GM12874 (cell line): ENCODE measurements around the gene POLR1A.

Source experiments
- TF ChIP-seq, protein P1 (sequence below): IDR thresholded peaks from 2 replicates; pipeline ENCODE4 v1.5.1; 2011; ENCODE audit warnings: low read depth, mild to moderate bottlenecking, control low read depth, low read length, moderate library complexity; ENCODE audit not compliant: insufficient read depth

POLR1A gene

DNA sequence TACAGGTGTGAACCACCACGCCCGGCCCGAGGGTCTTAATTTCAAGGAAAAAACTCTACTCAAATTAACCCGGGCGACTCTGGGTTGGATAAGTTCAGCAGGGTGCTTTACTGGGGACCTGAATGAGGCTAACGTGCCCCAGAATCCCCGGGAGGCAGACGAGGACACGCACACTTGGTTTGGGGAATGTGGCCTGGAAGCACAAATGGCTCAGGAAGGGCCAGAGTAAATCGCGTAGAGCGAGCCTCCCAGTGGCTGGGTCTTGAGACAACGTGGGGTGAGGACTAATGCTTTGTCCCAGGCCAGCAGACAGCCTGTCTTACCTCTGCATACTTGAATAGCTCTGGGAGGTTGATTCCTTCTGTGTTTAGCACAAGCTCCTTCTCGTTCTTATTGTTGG, 75.8 kb downstream of the POLR1A start:
- TF ChIP-seq, protein P1, sequence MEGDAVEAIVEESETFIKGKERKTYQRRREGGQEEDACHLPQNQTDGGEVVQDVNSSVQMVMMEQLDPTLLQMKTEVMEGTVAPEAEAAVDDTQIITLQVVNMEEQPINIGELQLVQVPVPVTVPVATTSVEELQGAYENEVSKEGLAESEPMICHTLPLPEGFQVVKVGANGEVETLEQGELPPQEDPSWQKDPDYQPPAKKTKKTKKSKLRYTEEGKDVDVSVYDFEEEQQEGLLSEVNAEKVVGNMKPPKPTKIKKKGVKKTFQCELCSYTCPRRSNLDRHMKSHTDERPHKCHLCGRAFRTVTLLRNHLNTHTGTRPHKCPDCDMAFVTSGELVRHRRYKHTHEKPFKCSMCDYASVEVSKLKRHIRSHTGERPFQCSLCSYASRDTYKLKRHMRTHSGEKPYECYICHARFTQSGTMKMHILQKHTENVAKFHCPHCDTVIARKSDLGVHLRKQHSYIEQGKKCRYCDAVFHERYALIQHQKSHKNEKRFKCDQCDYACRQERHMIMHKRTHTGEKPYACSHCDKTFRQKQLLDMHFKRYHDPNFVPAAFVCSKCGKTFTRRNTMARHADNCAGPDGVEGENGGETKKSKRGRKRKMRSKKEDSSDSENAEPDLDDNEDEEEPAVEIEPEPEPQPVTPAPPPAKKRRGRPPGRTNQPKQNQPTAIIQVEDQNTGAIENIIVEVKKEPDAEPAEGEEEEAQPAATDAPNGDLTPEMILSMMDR, result no peak

DNA sequence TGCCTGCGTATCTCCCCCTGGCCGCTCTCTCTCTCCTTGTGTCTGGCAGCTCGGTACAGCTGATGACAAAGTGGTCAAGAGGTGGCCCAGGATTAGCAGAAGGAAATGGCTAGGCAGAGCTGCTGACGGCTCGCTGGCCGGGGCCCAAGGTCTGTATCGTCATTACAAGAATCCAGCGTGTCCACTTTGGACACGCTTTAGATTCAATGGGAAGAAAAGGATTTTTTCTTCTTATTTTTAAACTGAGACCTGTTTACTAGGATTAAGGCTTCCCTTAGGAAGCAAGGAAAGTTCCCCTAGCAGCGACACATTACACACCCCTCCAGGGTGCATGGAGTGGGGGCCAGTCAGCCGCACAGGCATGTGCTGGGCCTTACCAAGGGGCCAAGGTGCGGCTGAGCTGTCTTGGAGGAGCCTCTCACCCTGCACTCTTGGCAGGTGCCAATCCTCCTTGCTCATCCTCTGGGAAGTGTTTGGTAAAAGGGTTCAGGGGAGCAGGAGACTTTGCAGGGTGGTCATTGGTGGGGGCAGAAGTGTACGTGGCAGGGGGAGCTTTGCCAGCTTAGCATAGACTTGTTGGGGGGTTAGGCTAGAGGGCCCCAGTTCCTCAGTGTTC, 76.8 kb downstream of the POLR1A start:
- TF ChIP-seq, protein P1, result no peak

DNA sequence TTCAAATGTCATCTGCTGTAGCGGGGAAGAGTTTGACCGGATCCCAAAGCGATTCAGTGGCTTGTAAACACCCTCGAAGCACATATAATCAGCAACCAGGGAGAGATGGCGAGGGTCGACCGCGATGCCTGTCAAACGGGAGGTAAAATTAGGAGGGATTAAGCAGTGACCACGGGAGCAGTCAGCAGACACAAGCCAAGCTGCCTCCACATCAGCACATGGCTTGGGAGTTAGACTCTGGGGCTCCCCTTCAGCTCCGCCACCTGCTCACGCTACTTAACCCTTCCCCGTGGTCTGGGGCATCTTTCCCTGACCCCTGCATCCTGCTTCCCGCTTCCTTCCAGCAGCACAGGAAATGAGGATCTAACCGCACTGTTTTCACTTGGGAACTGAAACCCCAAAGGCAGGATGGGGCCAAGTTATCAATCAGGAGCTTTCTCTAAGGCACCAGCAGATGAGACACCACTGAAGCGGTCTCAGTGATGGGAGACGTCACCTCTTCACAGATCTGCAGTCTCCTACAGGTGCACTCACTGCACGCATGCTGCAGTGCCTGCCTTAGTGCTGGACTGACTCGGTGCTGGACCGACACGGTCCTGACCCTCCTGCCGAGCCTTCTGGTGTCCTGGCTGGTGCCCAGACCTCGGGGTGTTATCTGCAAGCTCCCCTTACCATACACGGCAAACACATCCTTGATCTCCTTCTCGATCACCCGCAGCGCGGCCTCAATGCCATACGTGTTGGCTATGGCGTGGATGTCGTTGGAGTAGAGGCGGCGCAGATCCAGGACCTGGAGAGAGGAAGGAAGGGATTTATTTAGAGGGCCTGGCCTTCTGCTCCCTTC, 77.5 kb downstream of the POLR1A start:
- TF ChIP-seq, protein P1, result no peak

DNA sequence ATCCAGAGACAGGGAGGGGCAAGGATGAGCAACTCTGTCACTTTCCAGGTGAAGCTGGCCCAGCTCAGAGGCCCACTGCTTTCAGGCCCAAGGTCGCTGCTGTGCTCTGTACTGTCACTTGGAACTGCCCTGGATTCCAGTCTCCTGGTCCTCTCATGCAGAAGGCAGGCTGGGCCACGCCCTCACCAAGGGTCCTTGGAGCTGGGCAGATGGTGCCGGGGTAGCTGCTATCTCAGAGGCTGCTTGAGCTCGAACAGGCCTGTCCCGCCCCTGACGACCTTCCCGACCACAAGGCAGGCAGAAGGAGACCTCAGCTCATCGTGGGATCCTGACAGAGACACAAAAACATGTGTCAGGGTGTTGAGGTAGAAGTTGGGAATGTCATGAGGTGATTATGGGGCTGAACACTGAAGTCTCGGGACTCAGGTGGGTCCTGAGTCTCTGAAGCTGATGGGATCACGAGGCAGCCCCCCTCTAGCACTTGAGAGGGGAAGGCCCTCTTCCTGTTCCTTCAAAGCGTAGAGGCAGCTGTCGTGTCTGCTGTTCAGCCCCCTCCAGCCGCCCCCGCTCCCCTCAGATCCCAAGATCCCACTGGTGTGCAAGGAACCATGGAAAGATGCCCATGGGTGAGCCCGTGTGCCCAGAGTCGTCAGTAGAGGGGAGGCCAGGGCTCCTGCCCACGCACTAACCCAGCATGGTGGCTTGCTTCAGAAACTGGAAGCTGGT, 78.3 kb downstream of the POLR1A start:
- TF ChIP-seq, protein P1, result no peak

DNA sequence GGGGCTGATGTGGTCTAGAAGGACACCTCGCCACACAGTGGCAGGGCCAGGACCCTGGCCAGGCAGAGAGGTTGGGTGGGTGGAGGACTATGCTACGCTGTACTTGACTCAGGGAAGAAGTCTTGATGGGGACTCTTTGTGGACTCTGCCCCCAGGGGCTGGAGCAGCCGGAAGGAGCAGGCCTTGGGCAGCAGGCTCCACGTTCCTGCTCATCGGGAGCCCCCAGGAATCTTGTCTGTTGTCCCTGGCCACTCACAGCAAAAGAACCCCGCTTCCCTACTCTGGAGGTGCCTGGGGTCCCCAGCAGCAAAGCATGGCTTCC, 79.0 kb downstream of the POLR1A start:
- TF ChIP-seq, protein P1, result no peak

DNA sequence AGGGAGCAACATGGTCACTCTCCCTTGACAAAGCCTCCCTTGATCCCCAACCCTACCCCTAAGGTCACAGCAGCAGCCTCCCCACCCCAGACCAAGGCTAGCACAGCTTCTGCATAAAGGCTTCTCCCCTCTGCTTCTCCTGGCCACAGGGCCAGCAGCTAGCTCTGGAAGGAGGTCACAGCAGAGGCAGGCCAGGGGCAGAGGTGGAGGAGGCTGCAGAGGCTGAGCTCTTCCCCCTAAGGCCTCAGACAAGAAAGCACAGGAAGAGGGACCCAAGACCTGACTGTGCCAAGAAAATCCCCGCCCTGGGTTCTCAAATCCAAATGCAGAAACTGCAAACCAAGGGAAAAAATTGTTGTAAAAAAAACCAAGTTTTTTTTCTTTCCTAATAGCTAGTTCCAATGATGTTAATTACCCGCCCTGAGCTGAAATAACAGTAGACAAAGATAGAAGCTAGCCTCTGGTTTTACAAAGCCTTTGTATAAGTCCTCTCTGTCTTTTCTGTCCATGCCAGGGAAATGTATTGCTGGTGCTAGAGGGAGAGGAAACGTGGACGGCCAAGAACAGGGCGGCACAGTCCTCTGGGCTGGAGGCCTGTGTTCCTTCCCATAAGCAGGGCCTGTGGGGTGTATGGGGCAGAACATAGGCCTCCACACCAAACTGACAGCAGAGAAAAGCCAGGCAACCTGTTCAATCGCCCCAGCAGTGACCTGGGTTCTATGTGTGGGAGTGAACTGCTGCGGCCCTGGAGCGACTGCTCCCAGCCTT, 79.5 kb downstream of the POLR1A start:
- TF ChIP-seq, protein P1, result no peak
